Measurements from ENCODE around the gene BMP5.

GRCh38 chr6:55841341-55841740 is 34.0 kb downstream of the BMP5 start:
- no peak for TF ChIP-seq EP300 (conservative IDR thresholded peaks at IDR 0.05; ENCODE audit: poor library complexity, severe bottlenecking)
- TF ChIP-seq TAF1 (IDR thresholded peaks at IDR 0.05; ENCODE audit: low read depth): no peak
- no peak for TF ChIP-seq CTCF (IDR thresholded peaks at IDR 0.05; ENCODE audit: poor library complexity, severe bottlenecking)
- TF ChIP-seq MXI1 (conservative IDR thresholded peaks at IDR 0.05; ENCODE audit: poor library complexity, severe bottlenecking): no peak
